Measurements from ENCODE around the gene ABHD13. TPM values are rescaled to one million over a fixed set of nuclear protein-coding genes. Genes with fewer than 3 reads are reported as not detected.
"Not testable (repeated sequence)": the region's sequence is repeated elsewhere in the genome, so short reads cannot be mapped to it uniquely, and the experiment has no call there.

ABHD13 gene
- total RNA-seq, 5 donors from 2014 or later (not counting 1 experiment from before 2014, with no cell fraction given) = 12.3 to 15.8 (median 13.8) TPM

GRCh38 chr13:108267347-108267746 is 49.2 kb downstream of the ABHD13 start:
- H3K4me1 Mint-ChIP-seq = peaks cover 38 to 56% (median 48%) of the 10 kb centered on the region in 3 donors

GRCh38 chr13:108267855-108268254 is 49.7 kb downstream of the ABHD13 start:
- H3K4me3 Mint-ChIP-seq; H3K36me3 ChIP-seq (ENCODE audit: control insufficient read depth in 2 of 2, extremely low read depth in 1 of 2, insufficient read depth in 1 of 2, low read length in 1 of 2); H3K9me3 ChIP-seq; H3K9me3 Mint-ChIP-seq; H3K27ac ChIP-seq (ENCODE audit: low read length); POLR2A ChIA-PET; CTCF ChIA-PET; H3K27me3 Mint-ChIP-seq; DNase-seq; ATAC-seq (replicated peaks in 1 of 4); H3K4me3 ChIP-seq (ENCODE audit: control insufficient read depth in 1 of 2, extremely low read depth in 1 of 2, low read length in 1 of 2); H3K36me3 Mint-ChIP-seq; H3K27me3 ChIP-seq (replicated peaks in 1 of 2; ENCODE audit: control insufficient read depth in 2 of 2, extremely low read depth in 1 of 2, insufficient read depth in 2 of 2, low read length in 1 of 2): not testable (repeated sequence)
- H3K4me1 ChIP-seq (ENCODE audit: control insufficient read depth in 1 of 2, extremely low read depth in 1 of 2, insufficient read depth in 2 of 2, low read length in 2 of 2) = peaks cover 20 to 23% of the 10 kb centered on the region in 2 experiments
- Mint-ChIP-seq H3K27ac (peak overlapping the region; percentile 86 to 93), H3K4me1 (peaks cover 41 to 59% (median 49%) of the 10 kb centered on the region in 3 donors)
- no CpG with 5 or more reads among the region's 3 CpGs for WGBS (ENCODE audit: insufficient coverage)

More at GRCh38 chr13:108267347-108267746, 49.2 kb downstream of the ABHD13 start:
- Mint-ChIP-seq H3K27me3 (no peaks in the 10 kb centered on the region), H3K36me3 (no peaks in the 10 kb centered on the region), H3K9me3 (no peaks in the 10 kb centered on the region), H3K27ac (peak overlapping the region; percentile 86 to 93), H3K4me3 (no peak overlapping the region)
- Histone ChIP-seq H3K36me3 (ENCODE audit: control insufficient read depth in 2 of 2, extremely low read depth in 1 of 2, insufficient read depth in 1 of 2, low read length in 1 of 2) (no peaks in the 10 kb centered on the region), H3K27me3 (replicated peaks in 1 of 2; ENCODE audit: control insufficient read depth in 2 of 2, extremely low read depth in 1 of 2, insufficient read depth in 2 of 2, low read length in 1 of 2) (no peaks in the 10 kb centered on the region), H3K4me1 (ENCODE audit: control insufficient read depth in 1 of 2, extremely low read depth in 1 of 2, insufficient read depth in 2 of 2, low read length in 2 of 2) (peaks cover 20 to 23% of the 10 kb centered on the region in 2 experiments), H3K9me3 (no peaks in the 10 kb centered on the region), H3K27ac (ENCODE audit: low read length) (no peak overlapping the region), H3K4me3 (ENCODE audit: control insufficient read depth in 1 of 2, extremely low read depth in 1 of 2, low read length in 1 of 2) (no peak overlapping the region)
- POLR2A ChIA-PET = no interaction called here
- WGBS (ENCODE audit: insufficient coverage) = 74% methylated on average over 3 of the region's 4 CpGs
- DNase-seq (no peak), ATAC-seq (replicated peaks in 1 of 4) (no peak)
- CTCF ChIA-PET = no interaction called here

GRCh38 chr13:108268466-108269112 is 50.4 kb downstream of the ABHD13 start:
- ChIA-PET CTCF (no interaction called here), POLR2A (interaction anchor here in 1 of 2 donors (0.5 kb wide), 1 partner anchor 121 kb away, joined by 3 read pairs; no protein-coding TSS in a partner anchor)
- H3K27me3 ChIP-seq (replicated peaks in 1 of 2; ENCODE audit: control insufficient read depth in 2 of 2, extremely low read depth in 1 of 2, insufficient read depth in 2 of 2, low read length in 1 of 2) = no peaks in the 10 kb centered on the region
- Mint-ChIP-seq H3K4me3 (no peak overlapping the region), H3K4me1 (peaks cover 44 to 63% (median 50%) of the 10 kb centered on the region in 3 donors), H3K9me3 (no peaks in the 10 kb centered on the region), H3K27ac (peak overlapping the region; percentile 86 to 89), H3K27me3 (no peaks in the 10 kb centered on the region), H3K36me3 (no peaks in the 10 kb centered on the region)
- H3K36me3 ChIP-seq (ENCODE audit: control insufficient read depth in 2 of 2, extremely low read depth in 1 of 2, insufficient read depth in 1 of 2, low read length in 1 of 2) = no peaks in the 10 kb centered on the region
- H3K27ac ChIP-seq (ENCODE audit: low read length) = peak overlapping the region; percentile 66
- no peaks in the 10 kb centered on the region for H3K9me3 ChIP-seq
- DNase-seq (peak in 1 of 35 experiments; percentile 10), ATAC-seq (replicated peaks in 1 of 4) (no peak)
- peaks cover 20 to 23% of the 10 kb centered on the region in 2 experiments for H3K4me1 ChIP-seq (ENCODE audit: control insufficient read depth in 1 of 2, extremely low read depth in 1 of 2, insufficient read depth in 2 of 2, low read length in 2 of 2)
- no peak overlapping the region for H3K4me3 ChIP-seq (ENCODE audit: control insufficient read depth in 1 of 2, extremely low read depth in 1 of 2, low read length in 1 of 2)
- 100% methylated on average over 1 of the region's 4 CpGs for WGBS (ENCODE audit: insufficient coverage)

GRCh38 chr13:108269601-108270328 is 51.6 kb downstream of the ABHD13 start, which contains the start of gene TNFSF13B:
Gene TNFSF13B, plus strand, starts transcription at chr13:108269718. Its CDS starts 178 bp downstream, at chr13:108269896.
- peak within 1 kb of the TSS; percentile 80 to 90 (median 90) for H3K4me3 Mint-ChIP-seq
- DNase-seq (peak in 31 of 35 experiments; percentile 4 to 45 (median 18)), ATAC-seq (replicated peaks in 1 of 4) (peak; percentile 68 to 80 (median 74))
- H3K4me1 Mint-ChIP-seq = peaks cover 46 to 66% (median 52%) of the 10 kb centered on the region in 3 donors
- WGBS (ENCODE audit: insufficient coverage) = 1% methylated on average over 12 of the region's 16 CpGs
- peak within 1 kb of the TSS; percentile 66 for H3K27ac ChIP-seq (ENCODE audit: low read length)
- ChIA-PET CTCF (interaction anchor here in 1 of 2 donors (0.7 to 1.2 kb wide), 2 partner anchors 39 to 1520 kb away, joined by 3 to 4 read pairs; no protein-coding TSS in a partner anchor), POLR2A (no interaction called here)
- no peaks in the 10 kb centered on the region for H3K9me3 ChIP-seq
- H3K36me3 ChIP-seq (ENCODE audit: control insufficient read depth in 2 of 2, extremely low read depth in 1 of 2, insufficient read depth in 1 of 2, low read length in 1 of 2) = no peaks in the 10 kb centered on the region
- H3K27me3 Mint-ChIP-seq = no peaks in the 10 kb centered on the region
- no peaks in the 10 kb centered on the region for H3K27me3 ChIP-seq (replicated peaks in 1 of 2; ENCODE audit: control insufficient read depth in 2 of 2, extremely low read depth in 1 of 2, insufficient read depth in 2 of 2, low read length in 1 of 2)
- no peaks in the 10 kb centered on the region for H3K9me3 Mint-ChIP-seq
- H3K4me1 ChIP-seq (ENCODE audit: control insufficient read depth in 1 of 2, extremely low read depth in 1 of 2, insufficient read depth in 2 of 2, low read length in 2 of 2) = peaks cover 20 to 23% of the 10 kb centered on the region in 2 experiments
- peak within 1 kb of the TSS; percentile 97 to 98 for H3K27ac Mint-ChIP-seq
- peak within 1 kb of the TSS; percentile 60 to 81 for H3K4me3 ChIP-seq (ENCODE audit: control insufficient read depth in 1 of 2, extremely low read depth in 1 of 2, low read length in 1 of 2)
- no peaks in the 10 kb centered on the region for H3K36me3 Mint-ChIP-seq

- POLR2A ChIA-PET = no interaction called here
- Mint-ChIP-seq H3K36me3 (no peaks in the 10 kb centered on the region), H3K27ac (peak overlapping the region; percentile 97 to 98), H3K4me1 (peaks cover 46 to 64% (median 50%) of the 10 kb centered on the region in 3 donors), H3K4me3 (peak overlapping the region; percentile 80 to 90 (median 90)), H3K27me3 (no peaks in the 10 kb centered on the region), H3K9me3 (no peaks in the 10 kb centered on the region)
- peak overlapping the region; percentile 60 to 81 for H3K4me3 ChIP-seq (ENCODE audit: control insufficient read depth in 1 of 2, extremely low read depth in 1 of 2, low read length in 1 of 2)
- peaks cover 20 to 23% of the 10 kb centered on the region in 2 experiments for H3K4me1 ChIP-seq (ENCODE audit: control insufficient read depth in 1 of 2, extremely low read depth in 1 of 2, insufficient read depth in 2 of 2, low read length in 2 of 2)
- no peaks in the 10 kb centered on the region for H3K9me3 ChIP-seq
- WGBS (ENCODE audit: insufficient coverage) = 17% methylated on average over 1 of the region's 3 CpGs
- H3K27ac ChIP-seq (ENCODE audit: low read length) = peak overlapping the region; percentile 66
- no peaks in the 10 kb centered on the region for H3K27me3 ChIP-seq (replicated peaks in 1 of 2; ENCODE audit: control insufficient read depth in 2 of 2, extremely low read depth in 1 of 2, insufficient read depth in 2 of 2, low read length in 1 of 2)
- CTCF ChIA-PET = interaction anchor here in 1 of 2 donors (0.7 to 1.2 kb wide), 2 partner anchors 39 to 1519 kb away, joined by 3 to 4 read pairs; no protein-coding TSS in a partner anchor
- no peaks in the 10 kb centered on the region for H3K36me3 ChIP-seq (ENCODE audit: control insufficient read depth in 2 of 2, extremely low read depth in 1 of 2, insufficient read depth in 1 of 2, low read length in 1 of 2)
- peak in 4 of 35 experiments; percentile 1 to 14 (median 5) for DNase-seq
- ATAC-seq (replicated peaks in 1 of 4) = peak; percentile 20 to 46 (median 41)
Observed at GRCh38 chr13:108270442-108270841, 52.2 kb downstream of the ABHD13 start.

- no peaks in the 10 kb centered on the region for H3K9me3 ChIP-seq
- H3K36me3 ChIP-seq (ENCODE audit: control insufficient read depth in 2 of 2, extremely low read depth in 1 of 2, insufficient read depth in 1 of 2, low read length in 1 of 2) = no peaks in the 10 kb centered on the region
- POLR2A ChIA-PET = no interaction called here
- H3K27ac ChIP-seq (ENCODE audit: low read length) = no peak overlapping the region
- CTCF ChIA-PET = interaction anchor here in 1 of 2 donors (0.6 to 1.5 kb wide), 2 partner anchors 30 to 35 kb away, joined by 3 read pairs; no protein-coding TSS in a partner anchor
- no peak for ATAC-seq (replicated peaks in 1 of 4)
- peaks cover 16 to 17% of the 10 kb centered on the region in 2 experiments for H3K4me1 ChIP-seq (ENCODE audit: control insufficient read depth in 1 of 2, extremely low read depth in 1 of 2, insufficient read depth in 2 of 2, low read length in 2 of 2)
- Mint-ChIP-seq H3K27me3 (no peaks in the 10 kb centered on the region), H3K4me1 (peaks cover 30 to 48% (median 34%) of the 10 kb centered on the region in 3 donors), H3K36me3 (peaks cover 6% of the 10 kb centered on the region), H3K4me3 (peak overlapping the region in 2 of 3 donors; percentile 5 to 56), H3K9me3 (no peaks in the 10 kb centered on the region), H3K27ac (peak overlapping the region; percentile 55)
- no peak for DNase-seq
- H3K4me3 ChIP-seq (ENCODE audit: control insufficient read depth in 1 of 2, extremely low read depth in 1 of 2, low read length in 1 of 2) = no peak overlapping the region
- no peaks in the 10 kb centered on the region for H3K27me3 ChIP-seq (replicated peaks in 1 of 2; ENCODE audit: control insufficient read depth in 2 of 2, extremely low read depth in 1 of 2, insufficient read depth in 2 of 2, low read length in 1 of 2)
Observed at GRCh38 chr13:108272333-108272732, 54.1 kb downstream of the ABHD13 start.

Data from T-cell (primary cell).